Measurements from ENCODE around the gene PADI4.

Gene PADI4, protein sequence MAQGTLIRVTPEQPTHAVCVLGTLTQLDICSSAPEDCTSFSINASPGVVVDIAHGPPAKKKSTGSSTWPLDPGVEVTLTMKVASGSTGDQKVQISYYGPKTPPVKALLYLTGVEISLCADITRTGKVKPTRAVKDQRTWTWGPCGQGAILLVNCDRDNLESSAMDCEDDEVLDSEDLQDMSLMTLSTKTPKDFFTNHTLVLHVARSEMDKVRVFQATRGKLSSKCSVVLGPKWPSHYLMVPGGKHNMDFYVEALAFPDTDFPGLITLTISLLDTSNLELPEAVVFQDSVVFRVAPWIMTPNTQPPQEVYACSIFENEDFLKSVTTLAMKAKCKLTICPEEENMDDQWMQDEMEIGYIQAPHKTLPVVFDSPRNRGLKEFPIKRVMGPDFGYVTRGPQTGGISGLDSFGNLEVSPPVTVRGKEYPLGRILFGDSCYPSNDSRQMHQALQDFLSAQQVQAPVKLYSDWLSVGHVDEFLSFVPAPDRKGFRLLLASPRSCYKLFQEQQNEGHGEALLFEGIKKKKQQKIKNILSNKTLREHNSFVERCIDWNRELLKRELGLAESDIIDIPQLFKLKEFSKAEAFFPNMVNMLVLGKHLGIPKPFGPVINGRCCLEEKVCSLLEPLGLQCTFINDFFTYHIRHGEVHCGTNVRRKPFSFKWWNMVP

DNA sequence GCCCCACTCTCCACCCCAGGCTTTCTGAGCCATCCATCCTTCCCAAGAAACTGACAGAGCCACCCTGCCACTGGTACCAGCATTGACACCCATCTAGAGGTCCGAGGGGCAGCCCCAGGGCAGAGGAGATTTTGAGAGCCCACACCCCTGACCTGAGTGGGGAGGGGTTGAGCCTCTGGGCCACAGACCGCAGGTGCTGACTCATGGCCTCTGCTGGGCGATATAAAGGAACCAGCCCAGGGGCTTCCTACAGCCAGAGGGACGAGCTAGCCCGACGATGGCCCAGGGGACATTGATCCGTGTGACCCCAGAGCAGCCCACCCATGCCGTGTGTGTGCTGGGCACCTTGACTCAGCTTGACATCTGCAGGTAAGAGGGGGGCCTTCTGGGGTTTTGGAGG lies at the start of gene PADI4:
PADI4 (plus strand) TSS at position 252 of the 400 bp plus-strand sequence; CDS start at position 278, 26 bp downstream.
- FAIRE-seq, result no peak

DNA sequence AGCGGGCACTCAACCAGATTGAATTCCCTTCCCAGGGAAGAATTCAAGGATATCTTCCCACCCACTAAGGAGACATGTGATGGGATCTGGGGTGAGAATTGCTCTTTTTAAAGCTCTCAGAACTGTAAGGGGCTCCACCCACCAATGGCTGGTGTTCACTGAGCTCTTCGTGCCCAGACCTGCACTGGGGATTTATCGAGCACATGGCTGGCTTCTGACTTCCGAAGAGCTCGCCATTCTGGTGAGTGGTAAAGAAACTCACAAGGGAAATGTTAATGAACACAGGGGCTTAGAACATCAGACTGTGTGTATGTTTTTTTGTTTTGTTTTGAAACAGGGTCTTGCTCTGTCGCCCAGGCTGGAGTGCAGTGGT lies 49.3 kb upstream of the PADI4 start:
- FAIRE-seq, result no peak

DNA sequence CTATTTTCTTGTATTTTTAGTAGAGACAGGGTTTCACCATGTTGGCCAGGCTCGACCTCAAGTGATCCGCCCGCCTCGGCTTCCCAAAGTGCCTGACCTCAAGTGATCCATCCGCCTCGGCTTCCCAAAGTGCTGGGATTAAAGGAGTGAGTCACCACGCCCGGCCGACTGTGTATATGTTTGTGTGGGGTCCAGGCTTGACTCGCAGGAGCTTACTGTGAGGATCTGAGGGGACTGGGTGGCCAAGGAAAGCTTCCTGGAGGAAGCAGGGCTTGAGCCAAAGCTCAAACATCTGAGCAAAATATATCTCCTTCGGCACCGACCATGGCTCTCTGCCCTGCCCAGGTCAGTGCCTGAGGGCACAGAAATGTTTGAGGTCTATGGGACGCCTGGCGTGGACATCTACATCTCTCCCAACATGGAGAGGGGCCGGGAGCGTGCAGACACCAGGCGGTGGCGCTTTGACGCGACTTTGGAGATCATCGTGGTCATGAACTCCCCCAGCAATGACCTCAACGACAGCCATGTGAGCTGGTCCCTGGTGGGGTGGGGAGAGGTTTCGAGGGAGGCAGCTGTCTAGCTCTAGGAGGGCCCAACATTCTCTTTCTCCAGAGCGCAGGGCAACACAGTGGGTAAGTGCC lies 48.6 kb upstream of the PADI4 start:
- no peak for FAIRE-seq

DNA sequence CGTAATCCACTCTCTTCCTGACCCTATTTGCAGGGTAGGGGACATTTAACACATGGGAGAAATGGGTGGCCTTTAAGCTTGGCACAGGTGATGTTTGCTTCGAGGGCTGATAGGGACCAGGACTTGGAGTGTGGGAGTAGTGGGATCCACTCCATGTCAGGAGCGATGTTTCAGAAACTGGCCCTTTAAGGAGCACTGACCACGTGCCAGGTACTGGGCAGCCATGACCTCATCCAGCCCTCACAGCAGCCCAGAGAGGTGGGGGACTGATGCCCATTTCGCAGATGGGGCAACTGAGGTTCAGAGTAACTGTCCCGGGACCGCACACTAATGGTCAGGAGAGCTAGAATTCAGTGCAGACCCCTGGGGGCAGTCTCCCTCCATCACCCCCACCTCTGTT lies 47.7 kb upstream of the PADI4 start:
- FAIRE-seq, result no peak

DNA sequence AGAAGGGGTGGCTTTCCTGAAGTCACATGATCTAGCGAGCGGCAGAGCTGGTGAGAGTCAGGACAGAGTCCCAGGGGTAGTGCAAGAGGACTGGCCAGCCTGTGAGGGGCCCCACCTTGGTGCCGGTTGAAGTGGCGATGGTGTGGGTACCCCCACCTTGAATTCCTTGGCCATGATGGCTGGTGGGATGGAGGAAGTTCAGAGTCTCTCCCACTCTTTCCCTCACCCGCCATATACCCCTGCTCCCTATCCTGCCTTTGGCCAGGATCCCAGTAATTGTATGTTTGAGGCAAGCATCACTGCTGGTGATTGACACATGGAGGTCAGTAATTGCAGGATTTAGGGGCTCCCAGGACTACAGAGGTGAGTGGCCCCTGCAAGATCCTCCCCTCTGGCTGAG lies 47.3 kb upstream of the PADI4 start:
- no peak for FAIRE-seq

DNA sequence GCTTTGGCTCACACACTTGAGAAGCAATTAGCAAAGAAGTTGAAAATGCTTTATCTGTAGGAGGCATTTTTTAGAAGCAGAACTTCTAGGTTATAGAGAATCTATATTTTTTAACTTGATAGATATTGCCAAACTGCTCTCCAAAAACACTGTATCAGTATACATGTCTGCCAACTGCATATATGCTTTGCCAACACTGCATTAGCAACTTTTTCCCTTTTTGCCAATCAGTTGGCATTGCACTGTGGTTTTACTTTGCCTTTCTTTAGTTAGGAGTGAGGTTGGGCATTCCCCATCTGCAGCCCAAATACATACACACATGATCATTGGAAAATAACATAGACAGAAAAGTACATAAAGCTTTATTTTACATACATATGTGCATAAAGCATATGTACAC lies 44.1 kb upstream of the PADI4 start:
- no peak for FAIRE-seq

DNA sequence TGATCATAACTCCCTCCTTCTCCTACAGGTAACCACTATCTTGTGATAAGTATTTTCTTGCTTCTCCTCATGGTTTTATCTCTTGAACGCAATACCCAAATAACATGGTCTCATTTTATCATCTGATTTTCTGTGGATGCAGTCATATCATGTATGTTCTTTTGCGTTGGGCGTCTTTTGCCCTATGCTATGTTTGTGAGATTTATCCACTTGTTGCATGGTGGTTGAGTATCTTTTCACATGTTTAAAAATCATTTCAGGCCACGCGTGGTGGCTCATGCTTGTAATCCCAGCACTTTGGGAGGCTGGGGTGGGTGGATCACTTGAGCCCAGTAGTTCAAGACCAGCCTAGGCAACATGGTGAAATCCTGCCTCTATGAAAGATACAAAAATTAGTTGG lies 43.5 kb upstream of the PADI4 start:
- no peak for FAIRE-seq

DNA sequence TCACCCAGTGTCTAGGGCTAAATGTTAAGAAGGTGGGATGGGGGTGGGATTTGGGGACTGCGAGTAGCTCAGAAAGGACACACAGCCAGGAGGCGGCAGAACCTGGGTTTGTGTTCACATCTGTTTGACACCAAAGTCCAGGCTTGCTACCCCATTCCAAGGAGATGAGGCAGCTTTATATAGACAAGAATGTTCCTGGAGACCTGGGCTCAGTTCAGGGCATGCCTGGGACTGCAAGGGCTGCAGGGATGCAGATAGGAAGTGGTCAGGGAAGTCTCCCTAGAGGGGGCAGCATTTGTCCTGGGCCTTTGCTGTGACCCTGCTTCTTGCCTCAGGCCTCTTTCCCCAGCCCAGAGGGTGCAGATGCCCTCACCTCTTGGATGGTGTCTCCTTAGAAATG lies 42.8 kb upstream of the PADI4 start:
- FAIRE-seq, result no peak

DNA sequence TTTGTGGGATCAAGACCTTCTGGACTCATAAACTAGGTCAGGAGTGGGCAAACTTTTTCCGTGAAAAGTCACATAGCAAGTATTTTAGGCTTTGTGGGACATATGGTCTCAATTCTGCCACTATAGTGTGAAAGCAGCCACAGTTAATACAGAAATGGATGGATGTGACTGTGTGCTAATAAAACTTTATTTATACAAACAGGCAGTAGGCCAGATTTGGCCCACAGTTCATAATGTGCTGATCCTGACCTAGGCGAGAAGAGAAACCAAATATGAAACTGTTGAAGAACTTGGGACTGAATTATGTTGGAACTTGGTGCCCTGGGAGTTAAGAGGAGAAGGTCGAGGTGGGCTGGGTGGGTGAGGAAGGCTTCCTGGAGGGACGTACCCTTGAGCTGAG lies 42.0 kb upstream of the PADI4 start:
- no peak for FAIRE-seq

DNA sequence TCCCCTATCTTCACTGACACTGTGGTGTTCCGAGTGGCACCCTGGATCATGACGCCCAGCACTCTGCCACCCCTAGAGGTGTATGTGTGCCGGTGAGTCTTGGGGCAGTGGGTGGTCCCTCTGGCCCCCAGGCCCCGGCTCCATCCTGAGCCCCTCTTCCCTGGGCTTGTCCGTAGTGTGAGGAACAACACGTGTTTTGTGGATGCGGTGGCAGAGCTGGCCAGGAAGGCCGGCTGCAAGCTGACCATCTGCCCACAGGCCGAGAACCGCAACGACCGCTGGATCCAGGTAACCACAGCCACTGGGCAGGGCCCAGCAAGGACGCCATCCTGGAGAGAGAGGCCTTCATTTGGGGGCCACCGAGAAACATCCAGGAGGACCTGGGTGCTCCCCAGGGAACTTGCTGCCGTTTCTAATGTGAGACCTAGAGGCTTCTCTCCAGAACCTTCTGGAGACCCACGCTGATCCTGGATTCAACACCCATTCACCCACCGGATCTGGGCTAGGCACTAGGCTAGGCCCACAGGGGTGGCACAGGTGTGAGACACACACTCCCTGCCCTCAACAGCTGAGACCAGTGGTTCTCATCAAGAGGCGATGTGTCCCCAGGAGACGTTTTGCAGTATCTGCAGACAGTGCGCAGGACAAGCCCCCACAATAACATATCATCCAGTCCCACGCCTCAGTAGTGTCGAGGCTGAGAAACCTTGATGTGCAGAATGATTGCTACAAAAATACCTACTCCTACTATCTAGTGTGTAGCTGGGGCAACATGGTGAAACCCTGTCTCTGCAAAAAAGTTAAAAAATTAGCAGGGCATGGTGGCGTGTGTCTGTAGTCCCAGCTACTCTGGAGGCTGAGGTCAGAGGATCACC lies 36.9 kb upstream of the PADI4 start:
- no peak for FAIRE-seq

DNA sequence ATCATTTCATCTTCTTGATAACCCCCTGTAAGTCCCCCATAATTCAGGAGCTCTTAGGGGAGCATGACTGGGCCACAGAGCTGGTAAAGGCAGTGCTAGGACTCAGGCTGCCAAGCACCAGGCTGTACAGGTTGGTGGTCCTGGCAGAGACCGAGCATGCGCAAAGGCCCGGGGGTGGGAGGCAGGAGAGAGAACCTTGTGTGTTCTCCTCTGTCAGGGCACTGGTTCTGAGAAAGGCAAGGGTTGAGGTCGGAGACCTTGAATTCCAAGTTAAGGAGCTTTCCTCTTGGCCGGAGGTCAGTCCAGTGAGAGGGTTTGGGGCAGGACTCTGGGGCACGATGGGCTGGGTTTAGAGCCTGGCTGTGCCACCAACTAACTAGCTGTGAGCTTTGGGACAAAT lies 35.9 kb upstream of the PADI4 start:
- FAIRE-seq, result no peak

DNA sequence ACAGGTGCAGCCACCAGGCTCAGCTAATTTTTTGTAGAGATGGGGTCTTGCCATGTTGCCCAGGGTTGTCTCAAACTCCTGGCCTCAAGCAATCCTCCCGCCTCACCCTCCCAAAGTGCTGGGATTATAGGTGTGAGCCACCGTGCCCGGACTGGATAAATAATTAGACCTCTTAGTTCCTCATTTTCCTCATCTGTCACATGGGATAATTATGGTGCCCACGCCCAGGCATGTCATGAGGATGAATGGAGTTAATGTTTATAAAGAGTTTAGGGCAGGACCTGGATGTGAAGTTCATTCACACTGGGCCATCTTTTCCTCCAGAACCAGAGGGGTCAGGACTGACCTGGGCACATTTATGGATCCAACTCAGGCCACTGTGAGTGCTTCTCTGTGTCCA lies 35.4 kb upstream of the PADI4 start:
- FAIRE-seq, result no peak

DNA sequence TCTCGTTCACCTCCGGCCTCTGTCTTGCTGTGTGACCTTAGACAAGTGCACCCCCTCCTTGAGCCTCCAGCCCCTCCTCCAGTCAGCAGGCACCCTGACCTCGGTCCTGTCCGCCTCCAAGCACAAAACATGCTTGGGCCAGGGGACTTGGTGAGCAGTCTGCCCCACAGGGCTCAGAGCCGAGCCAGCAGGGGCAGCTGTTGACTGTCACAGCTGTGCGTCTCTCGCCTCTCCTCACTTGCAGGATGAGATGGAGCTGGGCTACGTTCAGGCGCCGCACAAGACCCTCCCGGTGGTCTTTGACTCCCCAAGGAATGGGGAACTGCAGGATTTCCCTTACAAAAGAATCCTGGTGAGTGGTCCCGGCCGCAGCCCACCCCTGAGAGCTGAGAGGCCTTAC lies 34.9 kb upstream of the PADI4 start:
- no peak for FAIRE-seq

DNA sequence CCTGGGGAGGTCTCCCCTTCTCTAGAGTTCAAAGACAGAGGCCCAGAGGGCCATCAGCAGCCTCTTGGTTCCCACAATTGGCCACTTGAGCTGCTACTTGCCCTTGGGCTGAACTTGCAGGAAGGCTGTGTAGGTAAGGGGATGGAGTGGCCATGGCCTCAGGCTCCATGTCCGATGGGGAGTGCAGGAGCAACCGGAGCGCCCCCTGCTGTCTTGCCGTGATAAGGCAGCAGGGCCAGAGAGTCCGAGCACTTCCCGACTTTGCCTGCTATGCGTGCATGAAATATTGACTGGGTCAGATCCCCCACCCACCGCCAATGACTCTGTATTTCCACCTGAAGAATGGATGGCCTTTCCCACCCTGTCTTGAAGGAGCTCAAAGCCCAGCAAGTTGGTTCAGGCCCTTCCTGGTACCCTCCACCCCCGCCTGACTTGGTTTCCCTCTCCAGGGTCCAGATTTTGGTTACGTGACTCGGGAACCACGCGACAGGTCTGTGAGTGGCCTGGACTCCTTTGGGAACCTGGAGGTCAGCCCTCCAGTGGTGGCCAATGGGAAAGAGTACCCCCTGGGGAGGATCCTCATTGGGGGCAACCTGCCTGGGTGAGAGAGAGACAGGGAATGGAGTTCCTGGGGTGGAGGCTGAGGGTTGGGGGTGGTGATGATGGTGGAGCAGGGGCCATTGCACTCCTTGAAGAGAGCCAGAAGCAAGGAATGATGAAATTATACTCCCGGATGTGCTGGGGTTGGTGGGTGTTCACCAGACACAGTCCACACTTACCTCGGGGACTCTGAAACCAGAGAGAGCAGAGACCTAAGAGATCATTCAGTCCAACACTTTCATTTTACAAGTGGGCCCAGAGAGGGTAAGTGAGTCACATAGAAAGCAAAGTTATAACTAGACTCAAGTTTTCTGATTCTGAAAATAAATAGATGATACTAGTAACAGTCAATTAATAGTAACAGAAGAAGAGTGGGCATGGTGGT lies 33.5 kb upstream of the PADI4 start:
- no peak for FAIRE-seq

DNA sequence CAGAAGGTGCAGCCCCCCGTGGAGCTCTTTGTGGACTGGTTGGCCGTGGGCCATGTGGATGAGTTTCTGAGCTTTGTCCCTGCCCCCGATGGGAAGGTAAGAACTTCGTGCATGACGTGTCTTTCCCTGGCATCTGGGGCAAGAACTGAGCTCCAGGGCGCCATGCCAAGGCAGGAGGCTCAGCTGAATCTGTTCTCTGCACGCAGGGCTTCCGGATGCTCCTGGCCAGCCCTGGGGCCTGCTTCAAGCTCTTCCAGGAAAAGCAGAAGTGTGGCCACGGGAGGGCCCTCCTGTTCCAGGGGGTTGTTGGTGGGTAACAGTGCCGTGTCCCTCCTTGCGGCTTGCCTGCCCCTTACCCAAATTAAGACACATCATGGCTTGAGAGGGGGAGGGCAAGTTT lies 31.4 kb upstream of the PADI4 start:
- no peak for FAIRE-seq

DNA sequence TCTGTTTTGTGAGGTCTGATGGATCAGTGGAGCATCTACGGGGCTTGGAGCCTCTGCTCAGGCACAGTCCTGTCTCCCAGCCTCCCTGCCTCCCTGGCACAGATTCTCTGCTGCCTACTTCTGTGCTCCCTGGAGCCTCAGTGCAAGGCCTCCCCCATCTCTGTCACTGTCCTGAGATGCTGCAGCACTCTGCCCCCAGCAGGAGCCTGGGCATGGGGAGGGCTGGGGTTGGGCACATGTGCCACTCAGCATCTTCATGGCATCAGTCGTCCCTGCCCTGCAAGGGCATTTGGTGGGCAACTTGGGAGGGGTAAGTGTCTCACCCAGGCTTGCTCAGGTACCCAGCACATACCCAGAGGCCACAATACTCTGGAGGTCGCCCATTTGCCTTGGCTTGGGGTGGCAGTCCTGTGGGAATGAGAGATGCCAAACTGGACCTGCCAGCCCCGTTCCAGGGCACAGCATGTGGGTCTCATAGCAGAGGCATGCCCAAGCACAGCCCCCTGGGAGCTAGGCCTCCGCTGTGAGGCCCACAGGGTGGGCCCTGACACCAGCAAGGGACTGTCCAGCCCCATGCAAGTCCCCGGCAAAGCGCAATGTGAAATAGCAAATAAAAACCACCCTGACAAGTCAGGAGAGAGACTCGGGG lies 30.4 kb upstream of the PADI4 start:
- FAIRE-seq, result no peak

DNA sequence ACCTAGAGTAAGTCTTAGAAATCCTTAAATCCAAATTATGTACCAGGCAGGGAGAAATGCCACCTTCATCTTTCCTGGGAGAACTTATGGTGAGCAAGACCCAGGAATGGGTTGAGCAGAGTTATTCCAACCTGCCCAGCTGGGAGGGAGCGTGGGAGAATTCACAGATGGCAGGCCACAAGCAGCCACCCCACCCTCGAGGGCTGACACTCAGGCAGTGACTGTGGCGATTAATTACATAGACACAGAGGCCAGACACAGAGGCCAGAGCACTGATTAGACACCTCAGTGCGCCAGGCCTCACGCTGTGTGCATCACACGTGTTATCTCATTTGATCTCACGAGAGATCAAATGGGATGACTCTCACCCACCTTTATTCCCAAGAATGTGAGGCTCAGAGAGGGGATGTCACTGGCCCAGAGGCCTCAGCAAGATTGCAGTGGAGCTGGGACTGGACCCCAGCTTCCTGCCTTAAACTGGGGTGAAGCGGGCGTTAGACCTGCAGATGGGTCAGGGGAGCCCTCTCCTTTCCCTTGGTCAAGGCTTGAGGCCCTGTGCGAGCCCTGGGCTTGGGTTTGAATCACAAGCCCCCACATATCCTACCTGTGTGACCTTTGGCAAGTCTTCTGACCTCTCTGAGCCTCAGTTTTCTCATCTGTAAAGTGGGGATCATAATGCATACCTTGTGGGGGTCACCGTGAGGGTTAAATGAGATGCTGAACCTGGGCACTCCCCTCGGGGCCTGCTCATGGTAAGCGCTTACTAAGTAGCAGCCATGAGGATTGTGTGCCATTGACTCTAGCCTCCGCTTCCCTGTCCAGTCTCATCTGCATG lies 28.8 kb upstream of the PADI4 start:
- FAIRE-seq, result no peak

DNA sequence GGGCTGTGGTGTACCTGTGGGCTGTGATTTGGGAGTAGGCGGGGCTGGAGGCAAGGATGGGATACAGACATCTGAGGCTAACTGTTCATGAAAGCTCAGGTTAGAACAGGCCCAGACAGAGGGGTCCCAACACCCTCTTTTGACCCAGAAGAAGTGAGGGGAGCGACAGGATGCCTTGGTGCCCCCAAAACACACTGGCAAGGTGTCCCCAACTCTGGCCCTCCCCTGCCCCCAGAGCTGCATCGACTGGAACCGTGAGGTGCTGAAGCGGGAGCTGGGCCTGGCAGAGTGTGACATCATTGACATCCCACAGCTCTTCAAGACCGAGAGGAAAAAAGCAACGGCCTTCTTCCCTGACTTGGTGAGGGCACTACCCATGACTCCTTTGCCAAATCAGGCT lies 27.6 kb upstream of the PADI4 start:
- FAIRE-seq, result no peak

DNA sequence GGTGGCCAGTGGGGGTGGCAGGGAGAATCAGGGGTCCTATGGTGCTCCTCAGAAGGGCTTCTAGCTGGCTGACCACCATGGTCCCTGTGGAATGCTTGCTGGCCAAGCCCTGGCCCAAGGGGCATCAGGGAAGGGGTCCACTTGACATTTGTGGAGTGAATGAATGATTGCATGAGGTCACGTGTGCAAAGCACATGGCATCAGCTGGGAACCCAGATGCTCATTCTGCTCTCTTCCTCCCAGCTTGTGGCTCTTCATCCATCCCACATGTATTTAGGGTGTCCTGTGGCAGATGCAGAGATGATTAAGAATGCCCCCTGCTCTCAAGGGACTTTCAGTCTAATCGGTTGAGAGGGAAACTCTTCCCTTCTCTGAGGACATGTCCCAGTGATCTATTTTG lies 27.1 kb upstream of the PADI4 start:
- FAIRE-seq, result no peak

DNA sequence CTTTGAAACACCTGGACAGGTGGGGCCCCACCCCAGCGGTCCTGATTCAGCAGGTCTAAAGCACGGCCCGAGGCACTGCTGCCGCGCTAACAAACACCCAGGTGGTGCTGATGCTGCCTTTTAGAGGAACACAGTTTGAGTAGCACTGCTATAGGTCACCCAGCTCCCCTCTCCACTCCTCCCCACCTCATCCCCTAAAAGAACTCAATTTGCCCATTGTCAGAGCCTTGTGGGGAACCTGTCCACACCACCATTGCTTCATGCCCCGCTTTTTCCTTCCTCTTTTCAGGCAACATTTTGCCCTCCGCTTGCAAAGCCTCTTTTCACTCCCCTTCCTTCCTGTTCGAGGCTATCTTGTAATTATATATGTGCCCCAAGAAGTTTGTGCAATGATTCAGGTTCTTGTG lies 26.2 kb upstream of the PADI4 start:
- FAIRE-seq, result no peak

DNA sequence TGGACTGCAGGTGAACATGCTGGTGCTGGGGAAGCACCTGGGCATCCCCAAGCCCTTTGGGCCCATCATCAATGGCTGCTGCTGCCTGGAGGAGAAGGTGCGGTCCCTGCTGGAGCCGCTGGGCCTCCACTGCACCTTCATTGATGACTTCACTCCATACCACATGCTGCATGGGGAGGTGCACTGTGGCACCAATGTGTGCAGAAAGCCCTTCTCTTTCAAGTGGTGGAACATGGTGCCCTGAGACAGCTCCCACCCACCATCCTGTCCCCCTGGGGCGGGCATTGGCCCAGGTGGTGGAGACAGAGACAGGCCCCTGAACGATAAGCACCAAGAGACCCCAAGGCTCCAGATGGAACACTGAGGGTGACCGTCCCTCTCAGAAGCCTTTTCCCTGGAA lies 25.2 kb upstream of the PADI4 start:
- FAIRE-seq, result no peak

Data from TTC549 (cell line).